GM12875 (cell line): ENCODE data around the gene CECR2.

ENCODE experiments used
- H3K4me3 ChIP-seq: one replicate; pipeline ENCODE4 v1.5.1; 2011; ENCODE audit warnings: low read depth, low read length, control low read depth
- TF ChIP-seq, protein P1 (sequence below): IDR thresholded peaks from 2 replicates; pipeline ENCODE4 v1.5.1; 2011; ENCODE audit warnings: low read depth, mild to moderate bottlenecking, control low read depth, inconsistent platforms, low read length, moderate library complexity, borderline replicate concordance; ENCODE audit not compliant: insufficient read depth

CECR2 gene

DNA sequence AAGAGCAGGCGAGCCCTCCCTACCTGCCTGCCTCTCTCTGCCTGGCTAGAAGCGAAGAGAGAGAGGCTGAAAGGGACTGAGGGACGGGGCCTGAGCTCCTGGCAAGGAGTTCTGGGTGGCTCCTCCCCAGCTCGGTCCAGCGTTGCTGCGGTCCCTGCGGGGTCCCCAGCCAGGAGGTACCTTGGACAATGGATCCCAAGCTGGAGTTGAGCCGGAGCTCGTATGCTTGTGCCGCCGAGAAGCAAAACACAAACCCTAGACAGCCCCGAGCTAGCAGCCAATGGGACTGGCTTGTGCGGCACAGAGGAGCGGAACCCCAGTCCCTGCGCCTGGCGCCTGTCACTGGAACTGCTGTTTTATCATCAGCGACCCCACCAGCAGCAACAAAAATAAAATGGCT, 212.4 kb downstream of the CECR2 start:
- TF ChIP-seq, protein P1, sequence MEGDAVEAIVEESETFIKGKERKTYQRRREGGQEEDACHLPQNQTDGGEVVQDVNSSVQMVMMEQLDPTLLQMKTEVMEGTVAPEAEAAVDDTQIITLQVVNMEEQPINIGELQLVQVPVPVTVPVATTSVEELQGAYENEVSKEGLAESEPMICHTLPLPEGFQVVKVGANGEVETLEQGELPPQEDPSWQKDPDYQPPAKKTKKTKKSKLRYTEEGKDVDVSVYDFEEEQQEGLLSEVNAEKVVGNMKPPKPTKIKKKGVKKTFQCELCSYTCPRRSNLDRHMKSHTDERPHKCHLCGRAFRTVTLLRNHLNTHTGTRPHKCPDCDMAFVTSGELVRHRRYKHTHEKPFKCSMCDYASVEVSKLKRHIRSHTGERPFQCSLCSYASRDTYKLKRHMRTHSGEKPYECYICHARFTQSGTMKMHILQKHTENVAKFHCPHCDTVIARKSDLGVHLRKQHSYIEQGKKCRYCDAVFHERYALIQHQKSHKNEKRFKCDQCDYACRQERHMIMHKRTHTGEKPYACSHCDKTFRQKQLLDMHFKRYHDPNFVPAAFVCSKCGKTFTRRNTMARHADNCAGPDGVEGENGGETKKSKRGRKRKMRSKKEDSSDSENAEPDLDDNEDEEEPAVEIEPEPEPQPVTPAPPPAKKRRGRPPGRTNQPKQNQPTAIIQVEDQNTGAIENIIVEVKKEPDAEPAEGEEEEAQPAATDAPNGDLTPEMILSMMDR, result no peak
- no peak overlapping the region for H3K4me3 ChIP-seq

- TF ChIP-seq, protein P1, result no peak
- H3K4me3 ChIP-seq, result no peak overlapping the region
Observed at GRCh38 chr22:17583151-17583550, 213.9 kb downstream of the CECR2 start.

GRCh38 chr22:17586831-17587440, 217.7 kb downstream of the CECR2 start:
- TF ChIP-seq, protein P1, result no peak
- no peak overlapping the region for H3K4me3 ChIP-seq

- TF ChIP-seq, protein P1, result no peak
- H3K4me3 ChIP-seq, result no peak overlapping the region
Observed at GRCh38 chr22:17587629-17588028, 218.4 kb downstream of the CECR2 start.

DNA sequence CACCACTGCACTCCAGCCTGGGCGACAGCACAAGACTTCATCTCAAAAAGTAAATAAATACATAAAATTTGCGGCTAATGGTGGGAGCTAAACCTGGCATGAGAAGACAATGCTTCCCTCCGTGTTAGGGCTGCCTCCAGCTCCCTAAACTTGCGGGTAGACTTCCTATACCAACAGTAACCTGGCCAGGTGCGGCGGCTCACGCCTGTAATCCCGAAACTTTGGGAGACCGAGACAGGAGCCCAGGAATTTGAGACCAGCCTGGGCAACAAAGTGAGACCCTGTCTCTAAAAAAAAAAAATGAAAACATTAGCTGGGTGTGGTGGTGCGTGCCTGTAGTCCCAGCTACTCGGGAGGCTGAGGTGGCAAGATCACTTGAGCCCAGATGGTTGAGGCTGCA, 219.3 kb downstream of the CECR2 start:
- no peak overlapping the region for H3K4me3 ChIP-seq
- TF ChIP-seq, protein P1, result no peak

- TF ChIP-seq, protein P1, result no peak
- no peak overlapping the region for H3K4me3 ChIP-seq
Observed at GRCh38 chr22:17589810-17590375, 220.6 kb downstream of the CECR2 start.

- TF ChIP-seq, protein P1, result no peak
- no peak overlapping the region for H3K4me3 ChIP-seq
Observed at GRCh38 chr22:17590586-17590985, 221.3 kb downstream of the CECR2 start.
